H1 (cell line): ENCODE results near the gene RAPGEF6. TPM values are rescaled to one million over a fixed set of nuclear protein-coding genes. Genes with fewer than 3 reads are reported as not detected.

ENCODE experiments used
- CTCF ChIA-PET: fragments of 300-600 bp; sonication (Branson Sonifier 250); formaldehyde crosslinking; loops from one replicate; lab custom pipeline; 2021; ENCODE audit not compliant: partially characterized antibody; lab: Charles Lee
- POLR2A ChIA-PET: fragments of 300-600 bp; sonication (Branson Sonifier 250); formaldehyde crosslinking; loops from one replicate; lab custom pipeline; 2021; ENCODE audit warnings: inconsistent platforms; ENCODE audit not compliant: partially characterized antibody; lab: Charles Lee
- DNase-seq, 2 experiments: peaks; one replicate each; pipeline versions ENCODE4 v3.0.0 to v3.0.0-alpha.2; 2010 to 2022; ENCODE audit warnings: low spot score in 2 of 2, low read depth in 1 of 2, mixed read lengths in 1 of 2
- FAIRE-seq: peaks from 2 replicates; lab custom pipeline; 2011; peaks lifted over from hg19 to GRCh38; lab: Jason Lieb, UNC
- H2AFZ ChIP-seq: 2 replicates; pipeline ENCODE4 v1.8.1; 2012; ENCODE audit warnings: low read length, inconsistent platforms
- H2AK5ac ChIP-seq: 2 replicates; pipeline ENCODE4 v1.6.1; 2013; ENCODE audit warnings: low read depth, low read length
- H2BK120ac ChIP-seq: replicated peaks from 2 replicates; pipeline ENCODE3; 2013; ENCODE audit warnings: low read depth, low read length, inconsistent platforms
- H2BK12ac ChIP-seq: 2 replicates; pipeline ENCODE4 v1.6.1; 2013; ENCODE audit warnings: low read depth, low read length
- H2BK15ac ChIP-seq: 2 replicates; pipeline ENCODE4 v1.6.1; 2013; ENCODE audit warnings: low read length
- H2BK20ac ChIP-seq: 2 replicates; pipeline ENCODE4 v1.6.1; 2013; ENCODE audit warnings: low read length
- H2BK5ac ChIP-seq: 2 replicates; pipeline ENCODE4 v1.6.1; 2013; ENCODE audit warnings: low read depth, low read length
- H3K14ac ChIP-seq: 2 replicates; pipeline ENCODE4 v1.6.1; 2013; ENCODE audit warnings: inconsistent platforms; ENCODE audit not compliant: insufficient read length
- H3K18ac ChIP-seq: 2 replicates; pipeline ENCODE4 v1.6.1; 2013; ENCODE audit warnings: low read length; ENCODE audit errors: extremely low read depth
- H3K23ac ChIP-seq: 2 replicates; pipeline ENCODE4 v1.6.1; 2013; ENCODE audit warnings: inconsistent platforms; ENCODE audit not compliant: insufficient read length
- H3K23me2 ChIP-seq: 2 replicates; pipeline ENCODE4 v1.6.1; 2013; ENCODE audit warnings: low read depth, low read length
- H3K27ac ChIP-seq: 2 replicates; pipeline ENCODE4 v1.6.1; 2011; ENCODE audit warnings: low read depth, low read length, inconsistent platforms
- H3K27me3 ChIP-seq, 4 experiments: replicated peaks in 1 of 4; 1 replicate in 1 of 4; 2 replicates in 3 of 4; pipeline versions ENCODE4 v1.6.1 to v1.8.1; 2011 to 2013; ENCODE audit warnings: low read length in 3 of 4, mild to moderate bottlenecking in 3 of 4, inconsistent platforms in 2 of 4, mixed read lengths in 2 of 4, moderate library complexity in 1 of 4; ENCODE audit not compliant: control insufficient read depth in 3 of 4, insufficient read depth in 3 of 4; ENCODE audit errors: extremely low read depth in 1 of 4
- H3K36me3 ChIP-seq, 4 experiments: 2 replicates each; pipeline versions ENCODE4 v1.6.1 to v1.8.1; 2011 to 2013; ENCODE audit warnings: mild to moderate bottlenecking in 4 of 4, low read length in 3 of 4, moderate library complexity in 2 of 4, control low read depth in 1 of 4, inconsistent platforms in 1 of 4; ENCODE audit not compliant: insufficient read depth in 4 of 4, control insufficient read depth in 2 of 4
- H3K4ac ChIP-seq: replicated peaks from 2 replicates; pipeline ENCODE3; 2013; ENCODE audit warnings: low read length, low read depth, mixed read lengths, inconsistent platforms; ENCODE audit not compliant: insufficient read length
- H3K4me1 ChIP-seq, 4 experiments: replicated peaks in 1 of 4; 1 replicate in 1 of 4; 2 replicates in 3 of 4; pipeline versions ENCODE4 v1.6.1 to v1.8.1; 2011 to 2013; ENCODE audit warnings: low read length in 3 of 4, inconsistent platforms in 2 of 4, mixed read lengths in 1 of 4; ENCODE audit not compliant: insufficient read depth in 4 of 4, control insufficient read depth in 3 of 4
- H3K4me2 ChIP-seq, 2 experiments: 2 replicates each; pipeline versions ENCODE4 v1.6.1 to v1.8.1; 2011 to 2013; ENCODE audit warnings: low read depth in 2 of 2, low read length in 2 of 2, control low read depth in 1 of 2, inconsistent platforms in 1 of 2, mild to moderate bottlenecking in 1 of 2; ENCODE audit not compliant: insufficient read depth in 1 of 2
- H3K4me3 ChIP-seq, 4 experiments: fragments of 200-600, 300-600 bp in 1 of 4; sonication (generic), shearing (Covaris generic), sonication (Bioruptor Twin) in 1 of 4; 2 replicates each; pipeline versions ENCODE4 v1.5.1 to v1.8.1; 2011 to 2016; ENCODE audit warnings: low read length in 4 of 4, low read depth in 3 of 4, control low read depth in 2 of 4, inconsistent platforms in 2 of 4, mild to moderate bottlenecking in 2 of 4, mixed read lengths in 1 of 4, moderate library complexity in 1 of 4; ENCODE audit not compliant: insufficient read depth in 2 of 4; ENCODE audit errors: extremely low read depth in 1 of 4
- H3K56ac ChIP-seq: replicated peaks from 2 replicates; pipeline ENCODE3; 2013; ENCODE audit warnings: low read depth, mild to moderate bottlenecking, mixed read lengths, low read length, inconsistent platforms; ENCODE audit not compliant: insufficient read length
- H3K79me1 ChIP-seq: 2 replicates; pipeline ENCODE4 v1.6.1; 2013; ENCODE audit warnings: low read depth, low read length, control low read depth
- H3K79me2 ChIP-seq, 2 experiments: 2 replicates each; pipeline versions ENCODE4 v1.6.1 to v1.8.1; 2012 to 2013; ENCODE audit warnings: low read length in 2 of 2, mild to moderate bottlenecking in 2 of 2, inconsistent platforms in 1 of 2; ENCODE audit not compliant: insufficient read depth in 2 of 2, control insufficient read depth in 1 of 2
- H3K9ac ChIP-seq, 4 experiments: replicated peaks in 1 of 4; 1 replicate in 1 of 4; 2 replicates in 3 of 4; pipeline versions ENCODE4 v1.6.1 to v1.8.1; 2011 to 2013; ENCODE audit warnings: low read depth in 3 of 4, low read length in 3 of 4, control low read depth in 2 of 4, mild to moderate bottlenecking in 2 of 4, moderate library complexity in 2 of 4, inconsistent platforms in 1 of 4; ENCODE audit errors: extremely low read depth in 1 of 4
- H3K9me3 ChIP-seq, 2 experiments: 2 replicates each; pipeline versions ENCODE4 v1.6.1 to v1.8.1; 2012 to 2013; ENCODE audit warnings: mild to moderate bottlenecking in 2 of 2, moderate library complexity in 2 of 2, control low read depth in 1 of 2, inconsistent platforms in 1 of 2, low read depth in 1 of 2, low read length in 1 of 2, mixed read lengths in 1 of 2; ENCODE audit not compliant: insufficient read depth in 2 of 2
- H4K20me1 ChIP-seq, 2 experiments: replicated peaks in 1 of 2; 2 replicates each; pipeline versions ENCODE3 to v1.8.1; 2011 to 2013; ENCODE audit warnings: inconsistent platforms in 2 of 2, low read length in 2 of 2, mild to moderate bottlenecking in 1 of 2; ENCODE audit not compliant: insufficient read depth in 2 of 2, control insufficient read depth in 1 of 2
- H4K5ac ChIP-seq: 2 replicates; pipeline ENCODE4 v1.6.1; 2013; ENCODE audit warnings: low read length, low read depth, mixed read lengths, inconsistent platforms; ENCODE audit not compliant: insufficient read length
- H4K8ac ChIP-seq: 2 replicates; pipeline ENCODE4 v1.8.0; 2013; ENCODE audit warnings: mild to moderate bottlenecking, moderate library complexity, low read length, inconsistent platforms; ENCODE audit not compliant: insufficient read depth; ENCODE audit errors: extremely low read depth
- H4K91ac ChIP-seq: replicated peaks from 2 replicates; pipeline ENCODE3; 2013; ENCODE audit warnings: low read length, mixed read lengths, inconsistent platforms; ENCODE audit not compliant: insufficient read length
- BCL11A ChIP-seq, 2 experiments: IDR thresholded peaks; one replicate each; pipeline ENCODE4 v1.6.1; 2011; ENCODE audit warnings: low read depth in 2 of 2, low read length in 2 of 2, mild to moderate bottlenecking in 2 of 2
- CBX5 ChIP-seq: fragments of 300-800, 300-1000 bp; sonication (generic); IDR thresholded peaks from 2 replicates; pipeline ENCODE4 v1.7.1; 2016; ENCODE audit warnings: antibody characterized with exemption, low read length, low read depth
- CHD2 ChIP-seq: IDR thresholded peaks from 2 replicates; pipeline ENCODE4 v1.6.1; 2012; ENCODE audit warnings: low read length, improper control_type of control experiment
- CREB1 ChIP-seq: IDR thresholded peaks from 2 replicates; pipeline ENCODE4 v1.6.1; 2012; ENCODE audit warnings: inconsistent platforms
- RBBP5 ChIP-seq: IDR thresholded peaks from 2 replicates; pipeline ENCODE4 v1.7.1; 2012; ENCODE audit warnings: low read depth, mild to moderate bottlenecking, inconsistent platforms, low read length, moderate library complexity, borderline replicate concordance
- RNF2 ChIP-seq: fragments of 200-900, 300-1000 bp; sonication (generic); IDR thresholded peaks from 2 replicates; pipeline ENCODE4 v1.7.1; 2016; ENCODE audit warnings: borderline replicate concordance, low read depth, mild to moderate bottlenecking, antibody characterized with exemption, low read length; ENCODE audit not compliant: poor library complexity, severe bottlenecking; ENCODE audit errors: missing control alignments
- SAP30 ChIP-seq: fragments of 300-600 bp; sonication (generic); IDR thresholded peaks from 2 replicates; pipeline ENCODE4 v1.7.1; 2012; ENCODE audit warnings: low read length, moderate library complexity, mild to moderate bottlenecking, inconsistent platforms; ENCODE audit not compliant: insufficient read depth, insufficient replicate concordance
- SP4 ChIP-seq: IDR thresholded peaks from 2 replicates; pipeline ENCODE4 v1.6.1; 2012; ENCODE audit warnings: low read length, inconsistent platforms
- WGBS, 2 experiments: shearing (Covaris generic) in 1 of 2; methylation state at CpG; one replicate each; pipeline versions ENCODE4 v1.1.6 to v1.1.7; 2013 to 2015; ENCODE audit warnings: low lambda C conversion rate in 2 of 2, mixed read lengths in 2 of 2, inconsistent platforms in 1 of 2, low coverage in 1 of 2, missing lambda C conversion rate in 1 of 2; ENCODE audit not compliant: insufficient replicate concordance in 2 of 2, insufficient coverage in 1 of 2, insufficient read length in 1 of 2; ENCODE audit errors: extremely low coverage in 1 of 2, missing lambda C conversion rate in 1 of 2; 5-methylcytosine and 5-hydroxymethylcytosine counted together
- polyA plus RNA-seq, 7 experiments: library from polyadenylated mRNA; depleted of rRNA in 3 of 7; stranded (reverse) in 5 of 7; unstranded in 2 of 7; fragments of >200 nt in 5 of 7; fragments of 200-250 nt in 2 of 7; gene quantifications; 1 replicate in 5 of 7; 2 replicates in 1 of 7; 4 replicates in 1 of 7; pipeline versions ENCODE4 v1.2.1 to v1.2.3, GENCODE V29; 2011 to 2013; ENCODE audit warnings: missing spikeins in 2 of 7, mixed read lengths in 2 of 7
- total RNA-seq: library from RNA; stranded (reverse); fragmentation: NEBNext Ultra II Directional; extraction: Animal tissue kit (Norgen Biotek cat#: 25700); gene quantifications from 2 replicates; pipeline ENCODE4 v1.2.1, GENCODE V29; 2021
- TF ChIP-seq, protein P1 (sequence below): IDR thresholded peaks from 2 replicates; pipeline ENCODE4 v1.6.1; 2012; ENCODE audit warnings: inconsistent platforms

RAPGEF6 gene
- total and polyA plus RNA-seq, 2 of the 8 experiments (the other 6 are each of a cell fraction or from before 2014, with no cell fraction given) = 4.8 to 20.0 TPM

DNA sequence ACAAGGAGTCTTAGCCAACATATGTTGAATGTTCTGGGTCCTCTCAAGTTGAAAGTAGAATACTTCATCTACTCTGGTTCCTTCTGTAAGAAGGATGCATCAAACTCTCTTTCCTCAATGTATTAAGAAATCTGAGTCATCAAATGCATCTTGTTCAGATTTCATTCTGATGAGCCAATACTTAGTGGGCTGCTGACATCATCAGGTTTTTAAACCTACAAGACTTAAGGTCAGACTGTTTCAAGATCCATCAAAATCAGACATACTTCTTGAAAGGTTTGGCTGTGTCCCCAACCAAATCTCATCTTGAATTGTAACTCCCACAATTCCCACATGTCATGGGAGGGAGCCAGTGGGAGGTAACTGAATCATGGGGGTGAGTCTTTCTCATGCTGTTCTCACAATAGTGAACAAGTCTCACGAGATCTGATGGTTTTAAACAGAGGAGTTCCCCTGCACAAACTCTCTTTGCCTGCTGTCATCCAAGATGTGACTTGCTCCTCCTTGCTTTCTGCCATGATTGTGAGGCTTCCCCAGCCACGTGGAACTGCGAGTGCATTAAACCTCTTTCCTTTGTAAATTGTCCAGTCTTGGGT is 168.8 kb downstream of the RAPGEF6 start:
- no peak overlapping the region for H2AK5ac ChIP-seq
- POLR2A ChIA-PET = no interaction called here
- H4K20me1 ChIP-seq = no peaks in the 10 kb centered on the region
- H3K27ac ChIP-seq = no peak overlapping the region
- no peak overlapping the region for H3K9ac ChIP-seq
- no peak overlapping the region for H3K4me3 ChIP-seq
- H3K14ac ChIP-seq = no peak overlapping the region
- H2BK5ac ChIP-seq = no peak overlapping the region
- CTCF ChIA-PET = no interaction called here
- WGBS, 2 experiments = 94% methylated on average over 3 of the region's 3 CpGs; no CpG with 5 or more reads in 1 of the 2 experiments
- no peak overlapping the region for H3K4ac ChIP-seq
- FAIRE-seq (no peak), DNase-seq (no peak)
- H2BK15ac ChIP-seq = no peak overlapping the region
- no peak overlapping the region for H3K23ac ChIP-seq
- H3K4me1 ChIP-seq = no peaks in the 10 kb centered on the region
- no peak overlapping the region for H4K91ac ChIP-seq
- H2BK12ac ChIP-seq = no peak overlapping the region
- no peaks in the 10 kb centered on the region for H3K23me2 ChIP-seq
- H3K79me2 ChIP-seq = no peaks in the 10 kb centered on the region
- no peaks in the 10 kb centered on the region for H3K79me1 ChIP-seq
- H3K9me3 ChIP-seq = no peaks in the 10 kb centered on the region
- no peak overlapping the region for H3K56ac ChIP-seq
- H2AFZ ChIP-seq = no peak overlapping the region
- H3K4me2 ChIP-seq = no peak overlapping the region
- H2BK20ac ChIP-seq = no peak overlapping the region
- no peak overlapping the region for H4K8ac ChIP-seq
- peaks cover 0 to 7% (median 3%) of the 10 kb centered on the region in 4 experiments; a peak in 4 of 8 replicates for H3K36me3 ChIP-seq
- no peak overlapping the region for H4K5ac ChIP-seq
- TF ChIP-seq CREB1 = no peak
- no peak for TF ChIP-seq BCL11A (IDR thresholded peaks at IDR 0.05; ENCODE audit: low read depth in 2 of 2, low read length in 2 of 2)
- TF ChIP-seq RNF2 = no peak
- no peak for TF ChIP-seq SP4
- no peak for TF ChIP-seq CBX5
- TF ChIP-seq SAP30 = no peak
- TF ChIP-seq, protein P1, sequence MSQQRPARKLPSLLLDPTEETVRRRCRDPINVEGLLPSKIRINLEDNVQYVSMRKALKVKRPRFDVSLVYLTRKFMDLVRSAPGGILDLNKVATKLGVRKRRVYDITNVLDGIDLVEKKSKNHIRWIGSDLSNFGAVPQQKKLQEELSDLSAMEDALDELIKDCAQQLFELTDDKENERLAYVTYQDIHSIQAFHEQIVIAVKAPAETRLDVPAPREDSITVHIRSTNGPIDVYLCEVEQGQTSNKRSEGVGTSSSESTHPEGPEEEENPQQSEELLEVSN = no peak
- no peak for TF ChIP-seq RBBP5
- no peak for TF ChIP-seq CHD2
- no peak overlapping the region for H3K18ac ChIP-seq
- H2BK120ac ChIP-seq = no peak overlapping the region
- H3K27me3 ChIP-seq = no peaks in the 10 kb centered on the region
